CD4-positive, alpha-beta T cell treated with Interferon gamma for 1 hour (primary cell): ENCODE data around the gene KRT7.
"Not testable (repeated sequence)": the region's sequence is repeated elsewhere in the genome, so short reads cannot be mapped to it uniquely, and the experiment has no call there.

Experiments used
- DNase-seq: peaks from one replicate; pipeline ENCODE4 v3.0.0-alpha.2; 2020

Gene KRT7

GRCh38 chr12:52231305-52232202 is 1.5 kb upstream of the KRT7 start:
- no peak for DNase-seq

GRCh38 chr12:52232203-52232673 is 805 bp upstream of the KRT7 start:
- no peak for DNase-seq

- DNase-seq = no peak
These were observed 592 bp downstream of the KRT7 start for GRCh38 chr12:52233462-52234207.

GRCh38 chr12:52234223-52234810 is 1.3 kb downstream of the KRT7 start:
- no peak for DNase-seq

- DNase-seq = no peak
These were observed 2.1 kb downstream of the KRT7 start for GRCh38 chr12:52235001-52235764.

GRCh38 chr12:52235822-52236361 is 2.8 kb downstream of the KRT7 start:
- DNase-seq = no peak

- DNase-seq = no peak
These were observed 3.5 kb downstream of the KRT7 start for GRCh38 chr12:52236386-52237050.

- DNase-seq = no peak
These were observed 5.3 kb downstream of the KRT7 start for GRCh38 chr12:52238207-52238840.

- DNase-seq = no peak
These were observed 6.0 kb downstream of the KRT7 start for GRCh38 chr12:52238916-52239646.

GRCh38 chr12:52239767-52240166 is 6.7 kb downstream of the KRT7 start:
- DNase-seq = no peak

- DNase-seq = not testable (repeated sequence)
These were observed 7.2 kb downstream of the KRT7 start for GRCh38 chr12:52240247-52240646.

GRCh38 chr12:52241205-52241842 is 8.3 kb downstream of the KRT7 start:
- DNase-seq = no peak

GRCh38 chr12:52242442-52243258 is 9.6 kb downstream of the KRT7 start:
- no peak for DNase-seq

- DNase-seq = no peak
These were observed 10.3 kb downstream of the KRT7 start for GRCh38 chr12:52243259-52243855.

- DNase-seq = peak; percentile 71
These were observed 11.0 kb downstream of the KRT7 start for GRCh38 chr12:52243856-52244614.

GRCh38 chr12:52244615-52244994 is 11.6 kb downstream of the KRT7 start:
- no peak for DNase-seq

GRCh38 chr12:52245259-52245961 is 12.4 kb downstream of the KRT7 start:
- DNase-seq = no peak
